Heart right ventricle (tissue), 16 donors: ENCODE results near the gene STIM2. TPM values are rescaled to one million over a fixed set of nuclear protein-coding genes. Genes with fewer than 3 reads are reported as not detected.

Experiments
- ATAC-seq, 8 donors: fragments of 200-7000 bp; cut with Tn5 transposase; one replicate each; pipeline ENCODE4 v1.9.1; 2020; ENCODE audit warnings: mild to moderate bottlenecking in 8 of 8, moderate library complexity in 8 of 8, moderate number of reproducible peaks in 1 of 8
- DNase-seq, 2 donors: peaks; one replicate each; pipeline ENCODE4 v3.0.0-alpha.2; 2020
- H3K27ac ChIP-seq, 10 donors: fragments of 200-600 bp; sonication (generic) in 2 of 10; one replicate each; pipeline versions ENCODE4 v1.5.0 to v1.8.0; 2020 to 2022; ENCODE audit warnings: mild to moderate bottlenecking in 3 of 10
- H3K27me3 ChIP-seq, 7 donors: fragments of 200-600 bp; one replicate each; pipeline ENCODE4 v1.8.0; 2021 to 2022; ENCODE audit warnings: mild to moderate bottlenecking in 2 of 7
- H3K36me3 ChIP-seq, 9 donors: fragments of 200-600 bp; sonication (generic) in 1 of 9; one replicate each; pipeline versions ENCODE4 v1.5.0 to v1.8.0; 2020 to 2022; ENCODE audit warnings: mild to moderate bottlenecking in 2 of 9
- H3K4me1 ChIP-seq, 9 donors: fragments of 200-600 bp; sonication (generic) in 1 of 9; one replicate each; pipeline versions ENCODE4 v1.5.0 to v1.8.0; 2020 to 2022; ENCODE audit warnings: mild to moderate bottlenecking in 4 of 9
- H3K4me3 ChIP-seq, 10 donors: fragments of 200-600 bp; sonication (generic) in 2 of 10; one replicate each; pipeline versions ENCODE4 v1.5.0 to v1.8.0; 2020 to 2022; ENCODE audit warnings: mild to moderate bottlenecking in 7 of 10, moderate library complexity in 2 of 10
- H3K9me3 ChIP-seq, 11 donors: fragments of 200-600 bp in 10 of 11; sonication (generic) in 2 of 11; one replicate each; pipeline versions ENCODE4 v1.5.0 to v1.8.0; 2013 to 2022; ENCODE audit warnings: mild to moderate bottlenecking in 2 of 11, control low read depth in 1 of 11, moderate library complexity in 1 of 11
- WGBS, 2 donors: extraction: QIAGEN DNeasy Blood & Tissue Kit; methylation state at CpG; one replicate each; pipeline ENCODE4 v1.1.7; 2013; ENCODE audit warnings: inconsistent platforms in 1 of 2; 5-methylcytosine and 5-hydroxymethylcytosine counted together
- intact Hi-C, 10 donors: fragments of 100-400 bp; cut with DNase I; formaldehyde crosslinking; loops; one replicate each; pipeline versions ENCODE4 v1.11.1 to v1.14.2; 2022
- polyA plus RNA-seq, 2 donors: library from polyadenylated mRNA; stranded (reverse); fragments of 200-250 nt; gene quantifications; one replicate each; pipeline ENCODE4 v1.2.3, GENCODE V29; 2013
- total RNA-seq, 10 donors: library from RNA; stranded (reverse); fragmentation: NEBNext Ultra II Directional in 3 of 10; extraction: Animal tissue kit (Norgen Biotek cat#: 25700) in 3 of 10; gene quantifications; one replicate each; pipeline versions ENCODE4 v1.2.1 to v1.2.4, GENCODE V29; 2021 to 2023
- TF ChIP-seq, protein P1 (sequence below), 9 donors: fragments of 200-600 bp; sonication (generic) in 2 of 9; IDR thresholded peaks; one replicate each; pipeline versions ENCODE4 v1.5.0 to v1.8.0; 2021 to 2022; ENCODE audit warnings: antibody characterized with exemption in 9 of 9, mild to moderate bottlenecking in 5 of 9, moderate library complexity in 1 of 9
- donor health status: Arrhythmogenic right ventricular cardiomyopathy.
- donor health status: ischemic (EF 13 %, LVEDD 7.1; RV severe dilation, severe dysfunction).
- donor health status: healthy with polysubstance abuse.
- donor health status: DM: no; HTN: yes; CAD: no.
- donor health status: DM: no; HTN: no; CAD: no.
- donor health status: ischemic (EF 25% LVEDD 6.9; RV normal size, moderate dysfunction).
- donor health status: ischemic (EF 25% LVEDD 5.7; RV mildly dilated, moderate dysfunction).
- donor health status: healthy.
- donor health status: DM: yes; HTN: yes; CAD: no.
- donor health status: Ischemic cardiomyopathy.
- donor health status: ischemic (EF 35%, LVEDD 5.7; RV mildly dilated, moderate dysfunction).
- donor health status: nonischemic (EF 11% LVEDD 7.7; RV severe dilation, severe dysfunction).
- donor health status: DM: yes; HTN: yes; CAD: no.
- donor health status: PGD.
- donor health status: ischemic (EF 29% LVEDD 5.4; RV normal size, mild dysfunction).
- donor health status: nonischemic (EF 23%, LVEDD 6.1; RV moderate dilation, normal function).

Gene STIM2
- total and polyA plus RNA-seq, 12 donors = 5.2 to 13.5 (median 9.6) TPM

GRCh38 chr4:27008679-27009078 is 148.0 kb downstream of the STIM2 start:
- no peak for DNase-seq

DNA sequence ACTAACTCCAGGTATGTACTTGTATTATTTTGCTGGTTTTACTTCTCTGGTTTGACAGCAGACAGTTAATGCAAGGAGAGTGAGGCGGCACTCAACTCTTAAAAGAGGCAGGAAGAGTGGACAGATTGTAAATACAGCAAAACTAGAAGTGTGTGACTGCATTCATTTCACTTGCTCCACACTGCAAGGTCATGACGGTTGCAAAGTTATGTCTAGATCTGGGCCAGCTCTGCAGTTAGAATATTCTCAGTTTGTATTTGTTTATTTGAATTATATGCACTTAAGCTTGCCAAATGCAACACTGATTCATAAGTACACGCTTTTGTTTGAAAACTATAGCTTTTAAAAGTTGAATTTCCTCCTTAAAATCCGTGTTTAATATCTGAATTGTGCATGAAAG is 148.9 kb downstream of the STIM2 start:
- Histone ChIP-seq H3K36me3 (peaks cover 0 to 24% (median 0%) of the 10 kb centered on the region in 9 donors), H3K9me3 (no peaks in the 10 kb centered on the region), H3K4me1 (peaks cover 0 to 29% (median 8%) of the 10 kb centered on the region in 9 donors), H3K27me3 (no peaks in the 10 kb centered on the region), H3K4me3 (no peak overlapping the region), H3K27ac (no peak overlapping the region)
- intact Hi-C loops = loop anchor here in 7 of 10 donors (2.0 to 10.0 kb wide), 10 partner anchors 145 to 675 kb away; partner anchors contain the start of genes STIM2 (in 5 of the 7) and TBC1D19 (in 1 of the 7)
- no peak for ATAC-seq
- TF ChIP-seq, protein P1, sequence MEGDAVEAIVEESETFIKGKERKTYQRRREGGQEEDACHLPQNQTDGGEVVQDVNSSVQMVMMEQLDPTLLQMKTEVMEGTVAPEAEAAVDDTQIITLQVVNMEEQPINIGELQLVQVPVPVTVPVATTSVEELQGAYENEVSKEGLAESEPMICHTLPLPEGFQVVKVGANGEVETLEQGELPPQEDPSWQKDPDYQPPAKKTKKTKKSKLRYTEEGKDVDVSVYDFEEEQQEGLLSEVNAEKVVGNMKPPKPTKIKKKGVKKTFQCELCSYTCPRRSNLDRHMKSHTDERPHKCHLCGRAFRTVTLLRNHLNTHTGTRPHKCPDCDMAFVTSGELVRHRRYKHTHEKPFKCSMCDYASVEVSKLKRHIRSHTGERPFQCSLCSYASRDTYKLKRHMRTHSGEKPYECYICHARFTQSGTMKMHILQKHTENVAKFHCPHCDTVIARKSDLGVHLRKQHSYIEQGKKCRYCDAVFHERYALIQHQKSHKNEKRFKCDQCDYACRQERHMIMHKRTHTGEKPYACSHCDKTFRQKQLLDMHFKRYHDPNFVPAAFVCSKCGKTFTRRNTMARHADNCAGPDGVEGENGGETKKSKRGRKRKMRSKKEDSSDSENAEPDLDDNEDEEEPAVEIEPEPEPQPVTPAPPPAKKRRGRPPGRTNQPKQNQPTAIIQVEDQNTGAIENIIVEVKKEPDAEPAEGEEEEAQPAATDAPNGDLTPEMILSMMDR (IDR thresholded peaks at IDR 0.05) = no peak
- no peak for DNase-seq
- 57 to 68% methylated on average over 4 of the region's 4 CpGs for WGBS, 2 donors

More at GRCh38 chr4:27008679-27009078, 148.0 kb downstream of the STIM2 start:
- H3K27ac ChIP-seq = no peak overlapping the region
- no peaks in the 10 kb centered on the region for H3K27me3 ChIP-seq
- peaks cover 0 to 26% (median 3%) of the 10 kb centered on the region in 9 donors for H3K36me3 ChIP-seq
- no peak overlapping the region for H3K4me3 ChIP-seq
- 93% methylated on average over 4 of the region's 4 CpGs for WGBS, 2 donors
- ATAC-seq = no peak
- intact Hi-C loops = loop anchor here in 7 of 10 donors (2.0 to 10.0 kb wide), 10 partner anchors 144 to 674 kb away; partner anchors contain the start of genes STIM2 (in 5 of the 7) and TBC1D19 (in 1 of the 7)
- TF ChIP-seq, protein P1 (IDR thresholded peaks at IDR 0.05) = no peak
- H3K9me3 ChIP-seq = no peaks in the 10 kb centered on the region
- H3K4me1 ChIP-seq = peaks cover 0 to 29% (median 8%) of the 10 kb centered on the region in 9 donors

DNA sequence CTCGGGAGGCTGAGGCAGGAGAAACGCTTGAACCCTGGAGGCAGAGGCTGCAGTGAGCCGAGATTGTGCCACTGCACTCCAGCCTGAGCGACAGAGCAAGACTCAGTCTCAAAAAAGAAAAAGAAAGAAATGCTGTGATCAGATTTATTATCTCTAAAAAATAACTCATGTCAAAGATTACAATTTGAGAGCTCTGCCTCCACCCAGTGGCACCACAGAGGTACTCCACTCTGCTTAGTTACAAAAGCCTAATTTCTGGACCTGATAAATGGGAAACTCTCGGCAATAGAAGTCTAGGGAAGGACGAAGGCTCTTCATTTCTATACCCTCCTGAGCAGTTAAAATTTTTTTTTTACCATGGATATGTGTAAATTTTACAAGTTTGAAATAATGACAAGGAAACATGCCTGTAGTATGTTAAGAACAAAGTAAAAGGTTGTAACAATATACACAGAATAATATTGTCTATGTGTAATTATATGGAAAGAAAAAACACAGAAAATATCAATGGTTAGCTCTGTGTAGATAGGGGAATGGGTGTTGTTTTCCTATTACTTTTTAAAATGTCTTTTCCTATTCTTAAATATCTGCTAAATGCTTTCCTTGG is 149.8 kb downstream of the STIM2 start:
- H3K4me1 ChIP-seq = peaks cover 0 to 26% (median 8%) of the 10 kb centered on the region in 9 donors
- WGBS, 2 donors = 40% methylated on average over 6 of the region's 6 CpGs
- H3K4me3 ChIP-seq = no peak overlapping the region
- TF ChIP-seq, protein P1 (IDR thresholded peaks at IDR 0.05) = peak; percentile 86 to 95 (median 89)
- H3K27ac ChIP-seq = peak overlapping the region in 1 of 10 donors; percentile 20
- H3K36me3 ChIP-seq = peaks cover 0 to 24% (median 0%) of the 10 kb centered on the region in 9 donors
- H3K27me3 ChIP-seq = no peaks in the 10 kb centered on the region
- DNase-seq (peak; percentile 50 to 52), ATAC-seq (peak in 7 of 8 donors; percentile 64 to 89 (median 74))
- intact Hi-C loops = loop anchor here in 7 of 10 donors (1.0 to 10.0 kb wide), 9 partner anchors 224 to 988 kb away; partner anchors contain the start of gene TBC1D19 (in 2 of the 7)
- peaks cover 0 to 3% (median 0%) of the 10 kb centered on the region in 11 donors for H3K9me3 ChIP-seq

GRCh38 chr4:27011401-27011800 is 150.8 kb downstream of the STIM2 start:
- no peaks in the 10 kb centered on the region for H3K27me3 ChIP-seq
- TF ChIP-seq, protein P1 (IDR thresholded peaks at IDR 0.05) = no peak
- peaks cover 0 to 16% (median 1%) of the 10 kb centered on the region in 9 donors for H3K4me1 ChIP-seq
- no peak for DNase-seq
- H3K9me3 ChIP-seq = peaks cover 0 to 13% (median 0%) of the 10 kb centered on the region in 11 donors
- intact Hi-C loops = loop anchor here in 6 of 10 donors (2.0 to 10.0 kb wide), 8 partner anchors 225 to 989 kb away; partner anchors contain the start of gene TBC1D19 (in 2 of the 6)
- no peak for ATAC-seq
- H3K27ac ChIP-seq = no peak overlapping the region
- WGBS, 2 donors = 76 to 84% methylated on average over 3 of the region's 3 CpGs
- H3K36me3 ChIP-seq = peaks cover 0 to 24% (median 0%) of the 10 kb centered on the region in 9 donors
- H3K4me3 ChIP-seq = no peak overlapping the region
